Loucy (cell line): ENCODE results near the gene FRMD1.

ENCODE experiments used
- H2AFZ ChIP-seq: fragments of 200-600 bp; sonication (generic); 2 replicates; pipeline ENCODE4 v1.6.0; 2016; ENCODE audit warnings: antibody characterized with exemption, mild to moderate bottlenecking, low read length, moderate library complexity
- H3F3A ChIP-seq: fragments of 200-600 bp; 2 replicates; pipeline ENCODE4 v1.6.0; 2016; ENCODE audit warnings: antibody characterized with exemption, low read depth, mild to moderate bottlenecking
- H3K27me3 ChIP-seq: fragments of 200-600 bp; sonication (generic); 2 replicates; pipeline ENCODE4 v1.6.1; 2014; ENCODE audit warnings: low read length, mild to moderate bottlenecking; ENCODE audit not compliant: insufficient read depth, poor library complexity, severe bottlenecking
- H3K36me3 ChIP-seq: fragments of 200-600 bp; sonication (generic); 2 replicates; pipeline ENCODE4 v1.6.1; 2016; ENCODE audit warnings: low read length; ENCODE audit not compliant: insufficient read depth
- H3K4me1 ChIP-seq: fragments of 200-600 bp; sonication (generic); 2 replicates; pipeline ENCODE4 v1.5.1; 2014; ENCODE audit warnings: low read length, mild to moderate bottlenecking; ENCODE audit not compliant: insufficient read depth, poor library complexity, severe bottlenecking
- H3K4me2 ChIP-seq: fragments of 200-600 bp; sonication (generic); 2 replicates; pipeline ENCODE4 v1.6.0; 2014; ENCODE audit warnings: antibody characterized with exemption, low read length, low read depth, mild to moderate bottlenecking; ENCODE audit not compliant: poor library complexity, severe bottlenecking
- H3K4me3 ChIP-seq: fragments of 200-600 bp; sonication (generic); 2 replicates; pipeline ENCODE4 v1.5.1; 2014; ENCODE audit warnings: low read length, mild to moderate bottlenecking, mixed read lengths; ENCODE audit not compliant: poor library complexity, severe bottlenecking
- H3K79me2 ChIP-seq: fragments of 200-600 bp; sonication (generic); 2 replicates; pipeline ENCODE4 v1.6.1; 2014; ENCODE audit warnings: low read length; ENCODE audit not compliant: insufficient read depth
- H3K9ac ChIP-seq: fragments of 200-600 bp; sonication (generic); 2 replicates; pipeline ENCODE4 v1.6.0; 2014; ENCODE audit warnings: mild to moderate bottlenecking, low read depth, low read length, moderate library complexity; ENCODE audit not compliant: poor library complexity, severe bottlenecking
- H3K9me2 ChIP-seq: fragments of 200-600 bp; sonication (generic); replicated peaks from 2 replicates; pipeline ENCODE4 v1.6.1; 2016; ENCODE audit warnings: low read depth, low read length, mixed read lengths
- H3K9me3 ChIP-seq: fragments of 200-600 bp; sonication (generic); 2 replicates; pipeline ENCODE4 v1.6.1; 2014; ENCODE audit warnings: mild to moderate bottlenecking, antibody characterized with exemption, low read length, low read depth; ENCODE audit not compliant: insufficient read depth
- H4K20me1 ChIP-seq: fragments of 200-600 bp; sonication (generic); 2 replicates; pipeline ENCODE4 v1.6.0; 2014; ENCODE audit warnings: antibody characterized with exemption, low read length, mild to moderate bottlenecking; ENCODE audit not compliant: insufficient read depth, poor library complexity, severe bottlenecking
- CTCF ChIP-seq: fragments of 200-600 bp; sonication (generic); conservative IDR thresholded peaks from 2 replicates; pipeline ENCODE4 v1.5.1; 2014; ENCODE audit warnings: mild to moderate bottlenecking, antibody characterized with exemption, low read length
- EZH2phosphoT487 ChIP-seq: fragments of 200-600 bp; IDR thresholded peaks from 2 replicates; pipeline ENCODE4 v1.6.1; 2018; ENCODE audit warnings: antibody characterized with exemption, mild to moderate bottlenecking, moderate library complexity, borderline replicate concordance

FRMD1 gene

GRCh38 chr6:168043193-168043847 lies 35.7 kb downstream of the FRMD1 start:
- H3K36me3 ChIP-seq, result no peaks in the 10 kb centered on the region
- no peaks in the 10 kb centered on the region for H3K4me1 ChIP-seq
- H3K4me2 ChIP-seq, result no peak overlapping the region
- no peak for TF ChIP-seq EZH2phosphoT487
- H3K27me3 ChIP-seq, result no peaks in the 10 kb centered on the region
- H3F3A ChIP-seq, result no peaks in the 10 kb centered on the region
- H3K9ac ChIP-seq, result no peak overlapping the region
- H3K9me2 ChIP-seq, result no peaks in the 10 kb centered on the region
- no peak overlapping the region for H2AFZ ChIP-seq
- no peak overlapping the region for H3K4me3 ChIP-seq
- H3K9me3 ChIP-seq, result peaks cover 15% of the 10 kb centered on the region; the same call in 1 of the 2 replicates
- no peaks in the 10 kb centered on the region for H4K20me1 ChIP-seq
- no peaks in the 10 kb centered on the region for H3K79me2 ChIP-seq

DNA sequence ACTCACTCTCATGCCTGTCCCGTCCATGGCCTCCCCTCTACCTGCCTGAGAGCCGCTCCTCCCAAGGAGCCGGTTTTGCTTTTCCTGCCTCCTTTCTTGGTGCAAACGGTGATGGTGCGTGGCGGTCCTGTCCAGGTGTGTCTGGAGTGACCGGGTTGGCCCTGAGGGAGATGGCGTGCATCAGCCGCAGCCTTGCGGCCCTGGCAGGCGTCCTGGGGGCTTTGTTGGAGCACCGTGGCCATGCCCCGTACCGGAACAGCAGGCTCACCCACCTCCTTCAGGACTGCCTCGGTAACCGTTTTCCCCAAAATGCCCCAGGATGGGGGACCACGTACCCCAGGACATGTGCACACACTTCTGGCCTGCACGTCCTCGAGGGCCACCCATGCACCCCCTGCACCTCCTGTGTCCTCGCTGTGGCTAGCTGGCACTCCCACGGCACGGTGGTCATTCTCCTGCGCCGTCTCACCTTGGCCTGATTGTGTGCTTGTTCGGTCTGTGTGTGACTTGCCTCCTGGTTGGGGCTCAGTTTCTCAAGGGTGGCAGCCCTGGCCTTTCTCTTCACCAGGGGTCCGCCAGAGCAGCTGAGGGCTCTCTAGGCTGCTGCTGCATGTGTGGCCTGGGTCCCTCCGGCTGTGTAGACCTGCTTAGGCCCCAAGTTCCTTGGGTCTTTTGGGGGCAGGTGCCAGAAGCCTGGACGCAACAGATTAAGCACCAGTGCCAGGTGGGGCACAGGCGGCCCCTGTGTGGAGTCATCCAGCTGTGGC lies 36.4 kb downstream of the FRMD1 start:
- H3K9me2 ChIP-seq, result no peaks in the 10 kb centered on the region
- H3F3A ChIP-seq, result no peaks in the 10 kb centered on the region
- no peaks in the 10 kb centered on the region for H4K20me1 ChIP-seq
- H3K4me1 ChIP-seq, result no peaks in the 10 kb centered on the region
- H3K9ac ChIP-seq, result no peak overlapping the region
- no peaks in the 10 kb centered on the region for H3K79me2 ChIP-seq
- no peaks in the 10 kb centered on the region for H3K36me3 ChIP-seq
- H3K4me2 ChIP-seq, result no peak overlapping the region
- H3K27me3 ChIP-seq, result no peaks in the 10 kb centered on the region
- H2AFZ ChIP-seq, result no peak overlapping the region
- peaks cover 15% of the 10 kb centered on the region; the same call in 1 of the 2 replicates for H3K9me3 ChIP-seq
- TF ChIP-seq EZH2phosphoT487 (no peak), CTCF (no peak)
- no peak overlapping the region for H3K4me3 ChIP-seq

DNA sequence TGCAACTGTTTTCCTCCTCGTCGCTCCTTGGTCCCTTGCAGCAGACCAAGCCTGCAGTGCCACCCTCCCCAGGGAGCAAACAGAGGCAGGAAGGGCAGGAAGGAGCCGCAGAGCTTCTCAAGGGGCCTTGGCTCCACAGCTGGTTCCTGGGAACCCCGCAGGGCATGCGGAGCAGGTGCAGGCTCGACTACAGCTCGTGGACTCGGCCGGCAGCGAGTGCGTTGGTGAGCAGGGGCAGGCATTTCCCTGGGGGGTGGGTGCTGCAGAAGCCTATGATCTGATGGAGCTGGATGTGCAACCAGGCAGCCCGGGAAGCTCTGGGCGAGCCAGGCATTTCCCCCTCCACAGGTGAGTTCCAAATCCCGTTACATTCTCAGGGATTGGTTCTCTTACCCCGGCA lies 37.1 kb downstream of the FRMD1 start:
- peaks cover 15% of the 10 kb centered on the region; the same call in 1 of the 2 replicates for H3K9me3 ChIP-seq
- no peaks in the 10 kb centered on the region for H3K27me3 ChIP-seq
- no peaks in the 10 kb centered on the region for H3F3A ChIP-seq
- no peaks in the 10 kb centered on the region for H3K4me1 ChIP-seq
- no peak for TF ChIP-seq EZH2phosphoT487
- TF ChIP-seq CTCF, result no peak
- H3K9me2 ChIP-seq, result no peaks in the 10 kb centered on the region
- H3K36me3 ChIP-seq, result no peaks in the 10 kb centered on the region
- no peaks in the 10 kb centered on the region for H4K20me1 ChIP-seq
- H2AFZ ChIP-seq, result no peak overlapping the region
- no peak overlapping the region for H3K9ac ChIP-seq
- H3K79me2 ChIP-seq, result no peaks in the 10 kb centered on the region
- no peak overlapping the region for H3K4me3 ChIP-seq
- no peak overlapping the region for H3K4me2 ChIP-seq
